ENCODE results near the gene RPL29. TPM values are rescaled to one million over a fixed set of nuclear protein-coding genes. Genes with fewer than 3 reads are reported as not detected.

The RPL29 gene
- polyA plus RNA-seq, 1 experiment: 1,368 TPM

GRCh38 chr3:52004906-52005395 is 9.3 kb upstream of the RPL29 start:
- no peak overlapping the region for H3K27ac ChIP-seq (ENCODE audit: low read depth, low read length)
- no peak for DNase-seq (ENCODE audit: low read depth, low spot score)
- POLR2A ChIA-PET: interaction anchor here (1.0 to 1.3 kb wide), 2 partner anchors 9 to 52 kb away, joined by 3 to 6 read pairs; partner anchors contain the start of gene RPL29

DNA sequence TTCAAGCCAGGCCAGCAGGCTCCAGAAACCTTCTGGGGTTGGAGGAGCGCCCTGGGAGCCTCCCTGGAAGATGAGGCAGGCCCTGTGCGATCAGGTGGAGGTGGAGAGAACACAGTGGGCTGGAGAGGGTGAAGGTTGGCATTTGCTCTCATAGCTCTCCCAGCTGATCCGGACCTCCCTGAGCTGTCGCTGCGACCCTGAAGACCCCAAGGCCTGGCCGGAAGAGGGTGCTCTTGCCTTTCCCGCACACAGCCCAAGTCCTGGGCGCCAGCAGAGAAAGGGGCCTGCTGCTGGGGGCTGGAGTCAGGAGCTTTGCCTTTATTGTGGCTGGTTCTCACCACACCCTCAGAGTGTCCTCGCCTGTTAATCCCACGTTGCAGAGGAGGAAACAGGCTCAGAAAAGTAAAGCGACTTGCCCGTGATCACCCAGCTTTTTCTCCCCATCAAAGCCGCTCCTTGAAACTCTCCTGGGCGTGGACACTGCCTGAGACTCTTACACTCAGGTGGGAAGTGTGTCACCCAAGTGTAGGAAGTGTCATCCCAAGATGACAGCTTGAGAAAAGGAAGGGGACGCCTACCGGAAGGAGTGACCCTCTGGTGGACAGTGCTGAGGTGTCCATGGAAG is 8.6 kb upstream of the RPL29 start:
- ChIA-PET CTCF (interaction anchor here (0.7 to 7.4 kb wide), 22 partner anchors 8 to 336 kb away, joined by 3 to 142 read pairs (median 4); partner anchors contain the start of genes DUSP7, POC1A and RPL29), POLR2A (interaction anchor here (1.3 kb wide), 1 partner anchor 8 kb away, joined by 6 read pairs; the partner anchor contains the start of gene RPL29)
- TF ChIP-seq CTCF (IDR thresholded peaks at IDR 0.05; ENCODE audit: low read depth, low read length): peak; percentile 74
- Histone ChIP-seq H3K9me3 (ENCODE audit: control insufficient read depth, insufficient read depth, low read length) (no peaks in the 10 kb centered on the region), H3K4me3 (ENCODE audit: low read depth, low read length) (no peak overlapping the region), H3K27ac (ENCODE audit: low read depth, low read length) (no peak overlapping the region), H3K27me3 (ENCODE audit: control insufficient read depth, insufficient read depth, low read length) (peaks cover 5% of the 10 kb centered on the region)
- DNase-seq (ENCODE audit: low read depth, low spot score): no peak

More at GRCh38 chr3:52004906-52005395, 9.3 kb upstream of the RPL29 start:
- CTCF ChIA-PET: interaction anchor here (0.6 to 7.4 kb wide), 20 partner anchors 7 to 335 kb away, joined by 3 to 142 read pairs (median 4); partner anchors contain the start of genes DUSP7, POC1A and RPL29
- Histone ChIP-seq H3K4me3 (ENCODE audit: low read depth, low read length) (no peak overlapping the region), H3K9me3 (ENCODE audit: control insufficient read depth, insufficient read depth, low read length) (no peaks in the 10 kb centered on the region), H3K27me3 (ENCODE audit: control insufficient read depth, insufficient read depth, low read length) (peaks cover 3% of the 10 kb centered on the region)
- no peak for TF ChIP-seq CTCF (IDR thresholded peaks at IDR 0.05; ENCODE audit: low read depth, low read length)

- no peak for DNase-seq (ENCODE audit: low read depth, low spot score)
- CTCF ChIA-PET: interaction anchor here (0.6 to 7.4 kb wide), 12 partner anchors 10 to 152 kb away, joined by 3 to 142 read pairs (median 4); partner anchors contain the start of gene DUSP7
- Histone ChIP-seq H3K4me3 (ENCODE audit: low read depth, low read length) (no peak overlapping the region), H3K27ac (ENCODE audit: low read depth, low read length) (no peak overlapping the region), H3K27me3 (ENCODE audit: control insufficient read depth, insufficient read depth, low read length) (peaks cover 8% of the 10 kb centered on the region), H3K9me3 (ENCODE audit: control insufficient read depth, insufficient read depth, low read length) (no peaks in the 10 kb centered on the region)
- TF ChIP-seq CTCF (IDR thresholded peaks at IDR 0.05; ENCODE audit: low read depth, low read length): no peak
- POLR2A ChIA-PET: no interaction called here
Observed at GRCh38 chr3:52002748-52003147, 7.1 kb upstream of the RPL29 start.

- TF ChIP-seq CTCF (IDR thresholded peaks at IDR 0.05; ENCODE audit: low read depth, low read length): peak; percentile 89
- Histone ChIP-seq H3K4me3 (ENCODE audit: low read depth, low read length) (no peak overlapping the region), H3K27me3 (ENCODE audit: control insufficient read depth, insufficient read depth, low read length) (peaks cover 8% of the 10 kb centered on the region), H3K27ac (ENCODE audit: low read depth, low read length) (no peak overlapping the region), H3K9me3 (ENCODE audit: control insufficient read depth, insufficient read depth, low read length) (no peaks in the 10 kb centered on the region)
- no peak for DNase-seq (ENCODE audit: low read depth, low spot score)
- ChIA-PET POLR2A (no interaction called here), CTCF (interaction anchor here (0.6 to 7.4 kb wide), 16 partner anchors 9 to 337 kb away, joined by 3 to 142 read pairs (median 6); partner anchors contain the start of gene DUSP7)
Observed at GRCh38 chr3:52001443-52001974, 5.8 kb upstream of the RPL29 start.

GRCh38 chr3:51999846-52000245 is 4.2 kb upstream of the RPL29 start:
- Histone ChIP-seq H3K9me3 (ENCODE audit: control insufficient read depth, insufficient read depth, low read length) (no peaks in the 10 kb centered on the region; the same call in 1 of the 2 replicates), H3K27me3 (ENCODE audit: control insufficient read depth, insufficient read depth, low read length) (peaks cover 8% of the 10 kb centered on the region), H3K4me3 (ENCODE audit: low read depth, low read length) (no peak overlapping the region), H3K27ac (ENCODE audit: low read depth, low read length) (no peak overlapping the region)
- TF ChIP-seq CTCF (IDR thresholded peaks at IDR 0.05; ENCODE audit: low read depth, low read length): no peak
- CTCF ChIA-PET: interaction anchor here (7.4 kb wide), 2 partner anchors 121 to 148 kb away, joined by 138 to 142 read pairs; no protein-coding TSS in a partner anchor
- POLR2A ChIA-PET: no interaction called here
- DNase-seq (ENCODE audit: low read depth, low spot score): no peak

Data from AG04450 (cell line).